NCI-H2227 (cell line): ENCODE measurements around the gene RPL19.

Source experiments
- DNase-seq: peaks from one replicate; lab custom pipeline; 2025; ENCODE audit not compliant: unreplicated experiment; lab: John Stamatoyannopoulos, UW

The RPL19 gene

GRCh38 chr17:39171933-39172332 is 28.1 kb upstream of the RPL19 start:
- no peak for DNase-seq

GRCh38 chr17:39173080-39173479 is 27.0 kb upstream of the RPL19 start:
- DNase-seq: no peak

- no peak for DNase-seq
These were observed 26.4 kb upstream of the RPL19 start for GRCh38 chr17:39173526-39174274.

GRCh38 chr17:39174920-39175694 is 25.0 kb upstream of the RPL19 start:
- DNase-seq: peak; percentile 78

- no peak for DNase-seq
These were observed 24.4 kb upstream of the RPL19 start for GRCh38 chr17:39175695-39176093.

GRCh38 chr17:39177256-39177655 is 22.8 kb upstream of the RPL19 start:
- no peak for DNase-seq

GRCh38 chr17:39178536-39178935 is 21.5 kb upstream of the RPL19 start:
- no peak for DNase-seq

GRCh38 chr17:39181303-39181702 is 18.8 kb upstream of the RPL19 start:
- DNase-seq: no peak

GRCh38 chr17:39183045-39183444 is 17.0 kb upstream of the RPL19 start:
- no peak for DNase-seq

- no peak for DNase-seq
These were observed 16.4 kb upstream of the RPL19 start for GRCh38 chr17:39183720-39184119.

- no peak for DNase-seq
These were observed 13.5 kb upstream of the RPL19 start for GRCh38 chr17:39186481-39187002.

- DNase-seq: no peak
These were observed 12.8 kb upstream of the RPL19 start for GRCh38 chr17:39187152-39187830.

GRCh38 chr17:39191750-39192510 is 8.2 kb upstream of the RPL19 start:
- DNase-seq: no peak

- no peak for DNase-seq
These were observed 7.2 kb upstream of the RPL19 start for GRCh38 chr17:39192901-39193300.

GRCh38 chr17:39193346-39193745 is 6.7 kb upstream of the RPL19 start:
- DNase-seq: no peak

GRCh38 chr17:39194089-39194984 is 5.7 kb upstream of the RPL19 start:
- DNase-seq: peak; percentile 80

GRCh38 chr17:39194985-39195524 is 5.0 kb upstream of the RPL19 start:
- DNase-seq: peak; percentile 52

- no peak for DNase-seq
These were observed 4.4 kb upstream of the RPL19 start for GRCh38 chr17:39195568-39196160.

GRCh38 chr17:39196241-39196807 is 3.8 kb upstream of the RPL19 start:
- no peak for DNase-seq
